Gastrocnemius medialis (tissue), 4 donors: ENCODE results near the gene CLRN1.

ENCODE experiments used
- POLR2A ChIP-seq, 2 donors: fragments of 450-650 bp; IDR thresholded peaks; one replicate each; pipeline ENCODE4 v1.6.1; 2017; ENCODE audit warnings: antibody characterized with exemption in 2 of 2, mild to moderate bottlenecking in 2 of 2, moderate library complexity in 2 of 2
- TF ChIP-seq, protein P1 (sequence below), 5 experiments: fragments of 450-650 bp in 3 of 5; fragments of 200-600 bp in 2 of 5; sonication (generic) in 2 of 5; IDR thresholded peaks in 4 of 5; conservative IDR thresholded peaks in 1 of 5; 1 replicate in 4 of 5; 2 replicates in 1 of 5; pipeline ENCODE4 v1.5.1; 2016 to 2019; ENCODE audit warnings: antibody characterized with exemption in 5 of 5, mild to moderate bottlenecking in 3 of 5, moderate library complexity in 3 of 5

DNA sequence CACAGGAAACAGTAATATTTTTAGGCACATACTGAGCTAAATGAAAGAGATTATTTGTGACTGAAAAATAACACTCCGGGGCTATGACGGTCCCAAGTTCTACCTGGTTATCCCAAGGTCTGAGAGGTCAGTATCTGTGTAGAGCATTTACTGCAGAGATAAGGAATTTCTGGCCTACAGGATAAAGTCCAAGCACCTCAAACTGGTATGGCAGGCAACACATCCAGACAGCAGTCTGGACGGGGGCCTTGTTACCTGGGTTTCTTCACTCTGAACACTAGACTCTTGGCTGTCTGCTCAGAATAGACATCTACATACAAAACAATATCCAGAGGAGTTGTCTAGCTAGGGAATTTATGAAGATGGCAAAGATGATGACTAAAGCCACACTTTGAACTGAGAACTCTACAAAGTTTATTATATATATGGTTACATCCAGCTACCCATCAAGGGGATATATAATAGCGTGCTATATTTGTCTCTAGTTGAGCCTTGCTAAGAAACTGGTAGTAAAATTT is 42.0 kb upstream of the CLRN1 start:
- TF ChIP-seq, protein P1, sequence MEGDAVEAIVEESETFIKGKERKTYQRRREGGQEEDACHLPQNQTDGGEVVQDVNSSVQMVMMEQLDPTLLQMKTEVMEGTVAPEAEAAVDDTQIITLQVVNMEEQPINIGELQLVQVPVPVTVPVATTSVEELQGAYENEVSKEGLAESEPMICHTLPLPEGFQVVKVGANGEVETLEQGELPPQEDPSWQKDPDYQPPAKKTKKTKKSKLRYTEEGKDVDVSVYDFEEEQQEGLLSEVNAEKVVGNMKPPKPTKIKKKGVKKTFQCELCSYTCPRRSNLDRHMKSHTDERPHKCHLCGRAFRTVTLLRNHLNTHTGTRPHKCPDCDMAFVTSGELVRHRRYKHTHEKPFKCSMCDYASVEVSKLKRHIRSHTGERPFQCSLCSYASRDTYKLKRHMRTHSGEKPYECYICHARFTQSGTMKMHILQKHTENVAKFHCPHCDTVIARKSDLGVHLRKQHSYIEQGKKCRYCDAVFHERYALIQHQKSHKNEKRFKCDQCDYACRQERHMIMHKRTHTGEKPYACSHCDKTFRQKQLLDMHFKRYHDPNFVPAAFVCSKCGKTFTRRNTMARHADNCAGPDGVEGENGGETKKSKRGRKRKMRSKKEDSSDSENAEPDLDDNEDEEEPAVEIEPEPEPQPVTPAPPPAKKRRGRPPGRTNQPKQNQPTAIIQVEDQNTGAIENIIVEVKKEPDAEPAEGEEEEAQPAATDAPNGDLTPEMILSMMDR (IDR thresholded peaks at IDR 0.05 in 4 of 5, conservative IDR thresholded peaks at IDR 0.05 in 1 of 5) = no peak
- TF ChIP-seq POLR2A (IDR thresholded peaks at IDR 0.05) = no peak
